ENCODE results near the gene OSM.

Gene OSM

DNA sequence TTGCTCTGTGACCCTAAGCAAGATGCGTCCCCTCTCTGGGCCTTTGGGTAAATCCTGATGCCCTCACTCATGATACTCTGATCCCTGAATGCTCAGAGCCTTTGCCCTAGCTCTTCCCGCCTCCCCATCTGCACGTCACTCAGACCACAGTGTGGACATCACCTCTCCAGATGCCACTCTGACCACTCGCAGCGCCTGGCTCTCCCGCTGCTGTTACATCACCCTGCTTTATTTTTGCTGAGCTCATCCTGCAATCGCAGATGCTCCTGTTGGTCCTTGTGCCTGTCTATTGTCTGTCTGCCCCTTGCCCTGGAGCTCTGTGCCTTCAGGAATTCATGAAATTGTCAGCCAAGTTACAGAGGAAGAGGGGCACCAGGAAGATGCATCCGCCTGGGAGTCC is 5.5 kb downstream of the OSM start:
- no peak for DNase-seq

- no peak for DNase-seq
These were observed 6.0 kb downstream of the OSM start for GRCh38 chr22:30260682-30261081.

DNA sequence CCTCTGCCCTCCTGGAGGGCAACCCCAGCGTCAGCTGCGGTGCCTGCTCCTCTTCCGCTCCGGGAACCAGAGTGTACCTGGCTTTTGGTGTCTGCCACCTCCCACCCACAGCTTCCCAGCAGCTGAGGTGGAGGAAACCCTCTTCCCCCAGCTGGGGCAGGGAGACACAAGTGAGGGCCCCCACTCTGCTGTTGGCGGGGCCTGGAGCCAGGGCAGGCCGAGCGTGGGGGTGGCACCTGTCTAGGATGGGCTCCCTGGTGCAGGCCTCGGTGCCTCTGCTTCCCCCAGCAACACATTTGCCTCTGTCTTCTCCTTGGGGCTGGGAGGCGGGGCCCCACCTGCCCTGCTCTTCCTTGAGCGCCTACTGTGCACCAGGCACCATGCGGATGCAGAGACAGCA is 6.4 kb downstream of the OSM start:
- no peak for DNase-seq

- DNase-seq = no peak
These were observed 12.3 kb downstream of the OSM start for GRCh38 chr22:30254314-30254713.

DNA sequence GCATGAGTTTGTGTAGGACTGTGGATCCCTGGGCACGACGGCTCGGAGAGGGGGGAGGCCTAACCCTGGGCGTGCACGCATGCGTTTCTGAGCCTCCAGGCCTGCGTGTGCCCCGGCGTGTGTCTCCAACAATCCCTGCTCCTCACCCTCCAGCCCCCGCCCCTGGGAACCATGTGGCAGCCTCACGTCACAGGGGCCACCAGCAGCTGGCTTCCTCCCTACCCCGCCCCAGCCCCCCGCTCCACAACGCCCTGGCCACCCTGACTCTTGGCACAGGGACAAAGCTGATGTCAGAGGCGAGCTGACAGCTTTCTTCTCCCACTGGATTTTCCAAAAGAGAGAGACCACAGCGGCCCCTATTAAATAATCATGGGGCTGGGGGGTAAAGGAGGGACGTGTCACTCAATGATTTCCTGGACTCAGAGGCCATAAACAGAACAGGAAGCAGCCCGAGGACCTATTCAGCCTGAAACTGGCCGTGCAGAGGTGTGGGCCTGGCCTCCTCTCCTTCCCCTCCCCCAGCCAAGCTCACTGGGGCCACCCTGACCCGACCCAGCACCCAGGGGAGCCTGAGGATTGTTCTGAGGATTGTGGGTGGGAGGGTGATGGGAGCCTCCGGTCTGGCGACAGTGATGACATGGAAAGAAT is 13.3 kb downstream of the OSM start:
- no peak for DNase-seq

DNA sequence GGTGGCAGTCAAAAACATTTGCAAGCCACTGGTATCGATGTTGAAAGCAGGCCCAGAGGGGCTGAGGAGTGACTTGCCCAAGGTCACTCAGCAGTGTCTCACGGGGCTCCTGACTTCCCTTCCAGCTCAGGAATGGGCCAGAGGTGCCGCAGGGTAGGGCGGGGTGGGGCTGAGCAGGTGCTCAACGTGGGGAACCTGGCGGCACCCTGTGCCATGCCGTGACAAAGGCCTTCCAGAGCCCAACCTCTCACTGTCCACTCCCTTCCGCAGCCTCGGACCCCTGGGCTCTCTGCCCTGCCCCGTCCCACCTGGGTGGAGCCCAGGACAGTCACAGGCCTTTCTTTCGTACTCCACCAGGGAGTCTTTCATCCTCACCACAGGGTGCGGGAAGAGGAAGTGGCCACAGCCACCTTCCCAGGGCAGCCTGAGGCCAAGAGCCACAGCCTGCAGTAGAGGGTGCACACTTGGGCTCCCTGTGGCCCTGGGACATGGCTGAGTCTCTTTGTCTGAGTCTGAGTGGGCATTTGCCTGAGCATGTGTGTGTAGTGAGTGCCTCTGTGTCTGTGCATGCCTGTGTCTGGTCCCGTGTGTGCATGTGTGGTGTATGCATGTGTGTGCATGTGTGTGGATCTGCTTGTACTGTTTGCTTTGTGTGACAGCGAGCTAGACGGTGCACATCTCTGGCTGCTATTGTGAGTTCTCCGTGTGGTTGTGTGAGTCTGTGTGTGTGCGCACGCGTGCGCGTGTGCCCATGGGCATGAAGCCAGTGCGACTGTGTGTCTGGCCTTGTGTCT is 14.0 kb downstream of the OSM start:
- no peak for DNase-seq

- no peak for DNase-seq
These were observed 14.9 kb downstream of the OSM start for GRCh38 chr22:30251711-30252110.

GRCh38 chr22:30250661-30251267 is 15.9 kb downstream of the OSM start:
- DNase-seq = peak; percentile 69

- DNase-seq = no peak
These were observed 16.5 kb downstream of the OSM start for GRCh38 chr22:30250039-30250565.

GRCh38 chr22:30249049-30250038 is 17.3 kb downstream of the OSM start:
- no peak for DNase-seq

DNA sequence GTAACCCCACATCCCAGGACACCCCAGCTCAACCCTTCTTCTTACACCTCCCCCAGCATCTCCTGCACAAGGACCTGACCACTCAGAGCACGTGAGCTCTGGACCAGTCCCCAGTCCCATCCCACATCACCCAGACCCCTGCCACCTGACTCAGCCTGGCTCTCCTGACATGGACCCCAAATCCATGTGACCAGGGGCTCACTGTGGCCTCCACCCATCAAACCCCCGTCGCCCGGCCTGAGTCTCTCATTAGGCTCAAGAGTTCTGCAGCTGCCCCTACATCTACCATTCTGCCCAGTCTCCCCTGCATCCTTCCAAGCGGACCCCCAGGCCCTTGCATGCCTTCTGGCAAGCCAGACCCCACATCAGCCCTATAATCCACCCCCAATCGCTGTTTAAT is 18.2 kb downstream of the OSM start:
- DNase-seq = no peak

- DNase-seq = no peak
These were observed 18.7 kb downstream of the OSM start for GRCh38 chr22:30247974-30248373.

DNA sequence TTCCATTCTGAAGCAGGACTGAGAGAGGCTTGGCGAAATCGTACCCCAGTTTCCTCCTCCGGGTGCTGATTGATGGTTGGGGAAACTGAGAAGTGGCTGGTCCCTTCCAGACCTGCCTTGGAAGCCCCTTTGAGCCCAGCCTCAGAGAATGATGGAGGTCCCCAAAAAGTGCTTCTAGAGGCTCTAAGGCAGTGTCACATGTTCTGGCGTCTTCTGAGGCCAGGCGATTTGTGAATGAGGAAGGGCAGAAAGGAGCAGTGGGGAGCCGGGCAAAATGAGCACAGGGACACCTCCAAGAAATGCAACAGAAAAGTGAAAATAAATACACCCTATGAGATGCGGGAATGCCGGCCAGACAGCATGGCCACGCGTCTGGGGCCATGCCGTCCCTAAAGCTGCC is 19.1 kb downstream of the OSM start:
- DNase-seq = no peak

DNA sequence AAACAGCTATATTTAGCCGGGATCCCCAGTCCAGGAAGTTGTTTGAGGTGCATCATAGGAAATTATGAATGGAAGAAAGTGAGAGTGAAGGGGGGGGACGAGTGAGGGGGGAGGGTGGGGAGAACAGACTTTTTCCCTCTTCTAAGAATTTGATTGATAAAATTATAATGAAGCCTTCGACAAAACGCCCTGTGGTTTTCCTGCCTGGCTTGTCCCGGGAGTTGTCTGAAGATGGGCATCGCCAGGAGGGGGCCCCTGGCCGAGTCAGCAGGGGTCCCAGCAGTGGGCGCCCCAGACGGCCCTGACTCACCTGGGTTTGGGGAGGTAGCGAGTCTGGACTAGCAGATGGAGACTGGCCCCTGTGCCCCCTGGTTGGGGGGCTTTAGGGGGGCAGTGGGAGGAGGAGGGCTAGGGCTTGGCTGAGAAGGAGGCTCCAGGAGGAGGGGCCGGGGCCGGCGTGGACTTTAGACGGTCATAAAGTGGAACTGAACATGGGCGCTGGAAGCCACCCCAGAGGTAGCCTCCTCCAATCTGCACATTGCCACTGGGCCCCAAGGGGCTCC is 19.8 kb downstream of the OSM start:
- DNase-seq = no peak

DNA sequence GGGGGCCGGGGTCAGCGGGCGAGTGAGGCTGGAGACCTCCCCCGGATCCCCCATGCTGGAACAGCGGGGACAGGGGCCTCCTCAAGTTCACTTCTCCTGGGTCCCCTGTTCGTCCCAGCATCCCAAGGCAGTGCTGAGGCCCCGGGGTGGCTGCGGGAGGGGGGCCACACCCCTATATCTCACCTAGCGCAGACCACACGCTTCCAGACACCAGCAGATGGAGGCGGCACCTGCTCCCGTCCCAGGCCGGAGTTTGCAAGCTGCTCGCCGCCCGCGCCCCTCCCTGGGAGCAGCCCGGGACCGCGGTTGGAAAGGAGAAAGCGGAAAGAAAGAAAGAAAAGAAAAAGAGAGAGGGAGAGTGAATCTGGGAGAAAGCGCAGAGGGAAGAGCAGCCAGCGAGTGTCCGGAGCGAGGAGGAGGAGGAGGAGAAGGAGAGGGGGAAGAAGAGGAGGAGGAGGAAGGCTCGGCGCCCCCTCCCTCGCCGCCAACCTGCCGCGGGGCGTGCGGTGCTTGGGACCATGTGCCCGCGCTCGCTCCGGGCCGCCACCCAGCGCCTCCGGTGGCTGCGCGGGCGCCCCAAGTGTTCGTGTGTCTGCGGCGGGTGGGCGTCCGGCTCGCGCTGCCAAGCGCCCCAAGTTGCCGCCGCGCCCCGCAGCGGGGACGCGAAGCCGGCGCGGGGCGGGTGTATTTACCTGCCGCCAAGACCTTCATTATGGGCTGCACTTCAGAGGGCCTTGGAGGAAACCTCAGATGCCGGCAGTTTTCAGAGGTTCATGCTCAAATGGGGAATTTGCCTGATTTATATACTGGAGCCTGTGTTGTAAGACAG is 20.5 kb downstream of the OSM start, which contains the start of gene LIF:
LIF (minus strand) TSS at position 775 of the 829 bp plus-strand sequence; CDS start at position 711, 64 bp downstream.
- peak; percentile 75 for DNase-seq

DNA sequence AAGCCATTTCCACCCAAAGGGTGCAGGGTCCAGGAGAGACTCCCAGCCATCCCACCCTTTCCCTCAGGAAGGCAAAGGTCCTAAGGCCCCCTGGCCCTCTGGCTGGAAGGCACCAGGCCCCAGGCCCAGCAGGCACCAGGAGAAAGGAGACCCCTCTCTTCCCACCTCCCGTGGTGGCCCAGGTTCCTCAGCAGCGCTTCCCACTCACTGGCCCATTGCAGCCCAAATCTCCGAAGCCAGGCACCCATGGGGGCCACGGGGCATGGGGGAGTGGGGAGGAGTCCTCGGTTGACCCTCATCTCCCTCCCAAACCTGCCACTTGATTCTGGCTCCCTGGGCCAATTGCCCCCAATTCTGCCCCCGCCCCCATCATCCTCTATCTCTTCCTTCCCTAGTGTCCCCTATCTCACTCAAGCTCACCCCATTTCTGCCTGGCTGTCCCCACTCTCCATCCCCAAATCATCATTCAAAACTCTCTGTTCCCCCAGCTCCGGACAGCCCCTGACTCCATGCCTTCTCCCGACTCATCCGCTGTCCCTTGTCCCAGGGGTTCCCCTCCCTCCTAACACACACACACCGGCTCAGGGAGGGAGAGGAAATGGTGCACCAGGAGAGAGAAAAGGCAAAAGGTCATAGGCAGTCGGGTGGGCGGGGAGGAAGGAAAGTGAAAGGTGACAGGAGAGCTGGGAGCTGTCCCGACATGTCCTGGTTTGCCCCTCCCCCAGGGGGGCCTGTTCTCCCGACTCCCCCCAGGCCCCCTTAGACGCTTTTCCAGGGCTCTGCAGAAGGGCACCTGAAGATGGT is 21.3 kb downstream of the OSM start:
- peak; percentile 49 for DNase-seq

DNA sequence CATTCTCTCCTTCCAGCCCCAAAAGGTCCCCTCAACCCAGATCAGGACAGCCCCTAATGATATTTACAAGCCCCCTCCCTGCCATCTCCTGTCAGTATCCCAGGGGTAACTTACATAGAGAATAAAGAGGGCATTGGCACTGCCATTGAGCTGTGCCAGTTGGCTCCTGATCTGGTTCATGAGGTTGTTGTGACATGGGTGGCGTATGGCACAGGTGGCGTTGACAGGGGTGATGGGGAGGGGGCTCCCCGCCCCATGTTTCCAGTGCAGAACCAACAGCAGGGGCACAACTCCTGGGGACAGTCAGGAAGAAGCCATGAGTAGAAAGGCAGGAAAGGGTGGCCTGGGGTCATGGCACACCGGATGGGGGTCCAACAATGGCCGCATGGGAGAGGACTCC is 22.0 kb downstream of the OSM start:
- DNase-seq = no peak

GRCh38 chr22:30244066-30244465 is 22.6 kb downstream of the OSM start:
- no peak for DNase-seq

- DNase-seq = no peak
These were observed 23.0 kb downstream of the OSM start for GRCh38 chr22:30243661-30244060.
